H1 (cell line): Measurements from ENCODE around the gene NMNAT3. TPM values are rescaled to one million over a fixed set of nuclear protein-coding genes. Genes with fewer than 3 reads are reported as not detected.

Source experiments
- BACH1 ChIP-seq: IDR thresholded peaks from 2 replicates; pipeline ENCODE4 v1.6.1; 2012; ENCODE audit warnings: low read length, improper control_type of control experiment
- KDM5A ChIP-seq: fragments of 200-600 bp; IDR thresholded peaks from 2 replicates; pipeline ENCODE4 v1.7.1; 2012; ENCODE audit warnings: mild to moderate bottlenecking, low read length, inconsistent platforms, mixed read lengths
- NANOG ChIP-seq: IDR thresholded peaks from 2 replicates; pipeline ENCODE4 v1.6.1; 2011; ENCODE audit warnings: low read length, low read depth, mild to moderate bottlenecking, inconsistent platforms; ENCODE audit not compliant: insufficient read depth, poor library complexity, severe bottlenecking
- POLR2A ChIP-seq, 2 experiments: IDR thresholded peaks; 1 replicate in 1 of 2; 2 replicates in 1 of 2; pipeline ENCODE4 v1.6.1; 2011; ENCODE audit warnings: low read depth in 2 of 2, low read length in 2 of 2, mild to moderate bottlenecking in 2 of 2; ENCODE audit errors: control extremely low read depth in 1 of 2
- POLR2AphosphoS5 ChIP-seq: IDR thresholded peaks from 2 replicates; pipeline ENCODE4 v1.6.1; 2011; ENCODE audit warnings: low read depth, low read length
- SAP30 ChIP-seq: fragments of 300-600 bp; sonication (generic); IDR thresholded peaks from 2 replicates; pipeline ENCODE4 v1.7.1; 2012; ENCODE audit warnings: low read length, moderate library complexity, mild to moderate bottlenecking, inconsistent platforms; ENCODE audit not compliant: insufficient read depth, insufficient replicate concordance
- SIN3A ChIP-seq, 2 experiments: IDR thresholded peaks in 1 of 2; conservative IDR thresholded peaks in 1 of 2; 2 replicates each; pipeline ENCODE4 v1.6.1; 2011 to 2012; ENCODE audit warnings: low read length in 2 of 2, improper control_type of control experiment in 1 of 2, low read depth in 1 of 2, mild to moderate bottlenecking in 1 of 2
- SP4 ChIP-seq: IDR thresholded peaks from 2 replicates; pipeline ENCODE4 v1.6.1; 2012; ENCODE audit warnings: low read length, inconsistent platforms
- TAF7 ChIP-seq: optimal IDR thresholded peaks from 2 replicates; pipeline ENCODE3; 2011; ENCODE audit warnings: low read depth, mild to moderate bottlenecking, inconsistent platforms, low read length, moderate library complexity, borderline replicate concordance
- polyA plus RNA-seq, 7 experiments: library from polyadenylated mRNA; depleted of rRNA in 3 of 7; stranded (reverse) in 5 of 7; unstranded in 2 of 7; fragments of >200 nt in 5 of 7; fragments of 200-250 nt in 2 of 7; gene quantifications; 1 replicate in 5 of 7; 2 replicates in 1 of 7; 4 replicates in 1 of 7; pipeline versions ENCODE4 v1.2.1 to v1.2.3, GENCODE V29; 2011 to 2013; ENCODE audit warnings: missing spikeins in 2 of 7, mixed read lengths in 2 of 7
- total RNA-seq: library from RNA; stranded (reverse); fragmentation: NEBNext Ultra II Directional; extraction: Animal tissue kit (Norgen Biotek cat#: 25700); gene quantifications from 2 replicates; pipeline ENCODE4 v1.2.1, GENCODE V29; 2021
- TF ChIP-seq, protein P1 (sequence below): IDR thresholded peaks from 2 replicates; pipeline ENCODE4 v1.6.1; 2011; ENCODE audit warnings: low read depth, mild to moderate bottlenecking, low read length; ENCODE audit not compliant: insufficient read depth

NMNAT3 gene
- total and polyA plus RNA-seq, 2 of the 8 experiments (the other 6 are each of a cell fraction or from before 2014, with no cell fraction given) = 4.2 to 4.3 TPM

DNA sequence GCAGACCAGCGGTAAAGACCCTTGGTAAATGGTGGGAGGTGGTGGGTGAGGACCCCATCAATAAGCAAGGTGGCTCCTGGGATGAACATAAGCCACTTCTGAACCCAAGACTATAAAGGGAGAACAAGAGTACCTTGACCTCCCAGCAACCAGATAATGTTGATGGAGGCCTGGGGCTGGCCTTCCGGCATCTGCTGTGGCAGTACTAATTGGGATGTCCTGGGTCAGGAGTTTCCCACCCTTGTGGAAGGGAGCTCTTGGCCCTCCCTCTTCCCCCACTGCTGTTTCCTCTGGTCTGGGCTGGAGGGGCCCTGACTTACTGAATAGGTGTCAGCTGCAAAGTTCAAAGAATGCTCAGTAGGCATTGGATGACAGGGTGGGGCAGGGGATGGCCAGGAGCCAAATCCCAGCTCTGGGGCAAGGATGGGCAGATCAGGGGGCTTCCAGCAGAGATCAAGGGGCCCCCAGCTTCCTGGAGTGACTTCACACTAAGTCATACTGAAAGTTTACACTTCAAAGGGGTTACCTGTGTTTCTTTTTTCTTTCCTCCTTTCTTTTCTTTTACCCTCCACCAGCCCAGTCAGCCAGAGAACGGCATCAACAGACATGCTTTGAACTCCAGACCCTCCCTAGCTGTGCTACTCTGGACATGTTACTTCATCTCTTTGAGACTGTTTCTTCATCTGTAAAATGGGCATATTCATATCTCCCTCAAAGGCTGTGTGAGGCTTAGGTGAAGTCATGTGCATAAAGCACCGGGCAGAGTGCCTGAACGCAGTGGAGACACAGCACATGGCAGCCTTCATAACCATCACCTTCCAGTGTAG is 139.8 kb downstream of the NMNAT3 start (continued):
- TF ChIP-seq NANOG (no peak), BACH1 (no peak), SAP30 (no peak), SIN3A (conservative IDR thresholded peaks at IDR 0.05 in 1 of 2, IDR thresholded peaks at IDR 0.05 in 1 of 2; ENCODE audit: low read depth in 1 of 2, low read length in 2 of 2) (no peak), POLR2A (IDR thresholded peaks at IDR 0.05; ENCODE audit: control extremely low read depth in 1 of 2, low read depth in 2 of 2, low read length in 2 of 2) (no peak), TAF7 (no peak), SP4 (no peak), POLR2AphosphoS5 (no peak), KDM5A (no peak)
- TF ChIP-seq, protein P1, sequence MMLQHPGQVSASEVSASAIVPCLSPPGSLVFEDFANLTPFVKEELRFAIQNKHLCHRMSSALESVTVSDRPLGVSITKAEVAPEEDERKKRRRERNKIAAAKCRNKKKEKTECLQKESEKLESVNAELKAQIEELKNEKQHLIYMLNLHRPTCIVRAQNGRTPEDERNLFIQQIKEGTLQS = no peak
